Pulmonary artery endothelial cell (primary cell): ENCODE results near the gene SORCS2. TPM values are rescaled to one million over a fixed set of nuclear protein-coding genes. Genes with fewer than 3 reads are reported as not detected.

ENCODE experiments used
- DNase-seq: peaks from one replicate; pipeline ENCODE4 v3.0.0-alpha.2; 2011; ENCODE audit warnings: low read depth, low spot score
- total RNA-seq: library from RNA; depleted of rRNA; stranded (reverse); fragments of >200 nt; gene quantifications from 2 replicates; pipeline ENCODE4 v1.2.3, GENCODE V29; 2014

SORCS2 gene
- total RNA-seq, 1 donor from 2014 or later: not detected

DNA sequence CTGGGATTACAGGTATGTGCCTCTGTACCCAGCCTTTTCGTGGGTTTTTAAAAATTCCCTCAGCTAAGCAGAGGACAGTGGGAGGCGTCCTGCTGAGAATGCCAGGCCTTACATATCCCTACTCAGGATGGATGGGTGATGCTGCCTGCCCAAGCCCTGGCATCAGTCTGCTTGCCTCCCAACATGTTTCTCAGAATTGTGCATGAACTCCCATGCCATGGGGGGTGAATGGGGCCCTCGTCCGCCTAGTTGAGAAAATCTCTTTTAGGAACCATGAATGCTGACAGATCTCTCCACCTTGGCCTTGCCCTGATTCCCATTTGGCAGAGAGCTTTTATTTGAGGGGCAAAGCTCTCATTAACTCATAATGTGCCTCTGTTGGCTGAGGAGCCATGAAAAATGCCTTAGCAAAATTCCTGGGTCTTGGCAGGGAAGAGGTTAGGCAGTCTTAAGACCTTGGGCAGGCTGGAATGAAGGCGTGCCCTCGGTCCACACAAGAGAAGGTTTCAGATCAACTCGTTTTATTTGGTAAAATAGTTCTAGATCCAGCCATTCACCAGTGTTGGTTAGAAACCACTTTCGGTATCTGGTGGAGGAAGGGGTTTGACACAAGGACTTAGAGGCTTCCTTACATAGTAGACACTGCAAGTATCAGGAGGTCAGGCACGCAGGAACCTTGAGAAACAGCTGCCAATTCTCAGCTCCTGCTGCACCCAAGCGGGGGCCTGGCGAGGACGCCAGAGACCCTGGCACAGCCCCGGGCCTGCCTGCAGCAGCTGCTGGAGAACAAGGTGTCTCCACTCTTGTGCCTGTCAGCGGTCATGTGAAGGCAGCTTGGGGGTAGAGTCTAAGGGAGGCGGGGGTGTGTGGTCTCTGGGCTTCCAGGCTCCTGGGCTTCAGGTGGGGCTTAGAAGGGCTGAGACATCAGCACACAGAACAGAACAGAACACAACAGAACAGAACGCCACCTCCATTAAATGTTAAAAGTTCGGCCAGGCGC is 435.2 kb downstream of the SORCS2 start:
- no peak for DNase-seq

DNA sequence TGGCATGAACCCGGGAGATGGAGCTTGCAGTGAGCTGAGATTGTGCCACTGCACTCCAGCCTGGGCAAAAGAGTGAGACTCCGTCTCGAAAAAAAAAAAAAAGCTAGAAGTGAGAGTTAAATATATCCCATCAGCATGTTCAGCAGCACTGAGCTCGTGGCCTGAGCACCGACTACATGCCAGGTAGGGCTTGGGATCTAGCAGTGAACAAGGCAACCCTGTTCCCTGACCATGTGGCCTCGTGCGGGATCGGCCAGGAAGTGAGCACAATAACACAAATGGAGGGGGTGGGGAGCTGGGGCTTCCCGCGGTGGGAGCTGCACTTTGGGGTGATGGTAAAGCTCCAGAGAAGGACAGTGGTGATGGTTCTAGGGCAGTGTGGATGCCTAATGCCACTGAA is 436.1 kb downstream of the SORCS2 start:
- DNase-seq: no peak

DNA sequence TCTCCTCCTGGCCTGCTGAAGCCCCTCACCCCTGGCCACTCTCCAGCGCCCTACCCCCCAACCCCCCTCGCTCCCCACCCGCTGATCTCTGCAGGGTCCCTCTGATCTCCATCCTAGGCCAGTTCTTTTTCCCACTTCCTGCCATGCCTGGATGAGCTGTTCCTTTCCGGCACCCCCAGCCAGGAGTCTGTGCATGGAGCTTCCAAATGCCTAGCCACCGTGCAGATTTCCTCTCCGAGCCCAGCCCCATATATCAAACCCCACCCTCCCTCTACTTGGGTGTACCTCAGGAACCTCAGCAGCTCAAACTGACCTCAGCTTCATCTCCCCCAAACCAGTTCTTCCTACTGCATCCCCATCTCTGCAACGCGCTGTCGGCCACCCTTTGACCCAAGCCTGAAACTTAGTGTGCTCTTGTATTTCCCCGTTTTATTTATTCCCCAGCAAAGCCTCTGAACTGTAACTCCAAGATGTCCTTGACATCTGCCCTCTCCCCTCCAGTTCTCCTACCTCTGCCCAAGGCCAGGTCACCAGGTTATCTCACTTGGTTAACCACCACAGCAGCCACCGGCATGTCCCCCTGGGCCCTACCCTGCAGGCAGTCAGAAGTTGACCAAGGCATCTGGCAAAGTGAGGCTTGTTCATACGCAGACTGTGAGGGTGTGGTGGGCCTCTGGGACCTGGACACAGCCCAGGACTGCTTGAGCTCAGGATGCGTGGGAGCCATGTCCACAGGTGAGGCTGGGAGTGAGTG is 437.3 kb downstream of the SORCS2 start:
- DNase-seq: no peak

DNA sequence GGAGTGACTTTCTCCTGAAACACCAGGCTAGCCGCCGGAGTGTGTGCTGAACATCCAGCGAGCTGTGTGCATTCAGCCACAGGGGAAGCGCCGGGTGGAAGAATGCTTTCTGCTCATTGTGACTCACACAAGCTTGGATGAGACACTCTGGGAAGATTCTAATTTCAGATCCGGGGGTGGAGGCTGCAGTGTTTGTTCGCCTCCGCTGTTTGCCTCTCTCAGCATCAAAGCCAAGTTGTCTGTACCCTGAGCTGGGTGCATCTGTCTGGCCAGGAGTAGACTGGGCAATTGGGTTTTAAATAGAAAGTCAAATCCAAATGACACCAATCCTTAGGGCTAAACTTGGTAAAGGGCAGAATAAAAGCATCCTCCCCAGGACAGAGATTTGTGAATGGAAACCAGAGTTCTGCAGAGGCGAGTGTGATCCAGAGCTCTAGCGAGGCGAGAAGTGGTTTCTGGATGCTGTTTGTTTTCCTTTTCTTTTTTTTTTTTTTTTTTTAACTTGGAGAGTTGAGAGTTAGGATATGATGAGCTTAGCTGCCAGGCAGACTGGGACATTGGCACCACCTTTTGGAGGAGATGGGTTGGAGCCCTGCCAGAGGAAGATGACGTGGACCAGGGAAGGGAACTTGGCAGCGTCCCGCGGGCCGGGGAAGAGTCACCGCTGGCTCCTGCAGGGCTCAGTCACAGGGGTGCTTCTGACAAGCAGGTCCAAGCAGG is 438.4 kb downstream of the SORCS2 start:
- DNase-seq: peak; percentile 24

DNA sequence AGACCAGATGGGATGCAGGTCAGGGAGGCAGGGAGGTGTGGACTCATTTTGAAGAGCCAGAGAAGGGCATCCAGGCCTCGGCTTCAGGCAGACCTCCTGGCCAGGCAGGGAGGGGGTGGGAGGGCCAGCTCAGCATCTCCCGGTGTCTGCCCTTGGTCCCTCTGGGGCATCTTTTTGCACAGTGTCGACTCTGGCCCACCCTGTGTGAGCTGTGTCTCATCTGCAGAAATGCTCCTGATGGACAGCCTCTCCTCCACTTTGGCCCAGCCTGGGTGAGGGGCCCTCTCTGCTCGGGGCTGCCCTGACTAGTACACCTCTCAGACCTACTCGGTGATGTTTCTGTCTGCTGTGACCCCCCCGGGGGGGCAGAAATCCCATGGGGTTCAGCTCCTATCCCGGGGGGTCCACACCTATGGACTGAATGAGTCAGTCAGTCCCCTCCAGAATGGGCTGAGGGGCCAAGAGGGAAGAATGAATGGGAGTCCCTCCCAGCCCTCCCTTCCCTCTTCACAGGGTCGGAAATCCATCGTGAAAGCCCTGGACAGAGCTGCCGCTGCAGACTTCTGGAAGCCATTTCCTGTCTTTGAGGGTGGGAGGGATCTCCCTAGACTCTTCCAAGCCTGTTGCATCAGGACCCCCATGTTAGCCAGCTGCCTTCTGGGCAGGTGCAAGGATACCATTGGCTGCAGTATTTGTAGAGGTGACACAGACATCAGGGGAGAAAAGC is 439.1 kb downstream of the SORCS2 start:
- DNase-seq: no peak

DNA sequence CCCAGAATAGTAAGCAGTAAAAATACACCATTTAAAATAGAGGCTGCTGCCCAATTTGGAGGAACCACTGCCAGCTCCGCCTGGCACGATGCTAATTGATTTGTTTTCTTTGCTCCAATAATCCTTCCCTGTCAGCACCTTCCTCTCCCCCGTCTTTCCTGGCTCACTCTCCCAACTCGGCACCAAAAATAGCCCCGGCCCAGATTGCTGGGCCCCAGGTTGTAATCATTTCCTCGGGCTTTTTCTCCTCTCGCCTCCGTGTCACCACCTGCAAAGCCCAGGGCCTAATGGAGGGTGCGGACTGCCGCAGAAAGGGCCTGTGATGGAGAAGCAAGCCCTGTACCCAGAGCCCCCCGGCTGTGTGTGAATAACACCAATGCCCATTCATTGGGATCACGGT is 440.0 kb downstream of the SORCS2 start:
- DNase-seq: no peak

DNA sequence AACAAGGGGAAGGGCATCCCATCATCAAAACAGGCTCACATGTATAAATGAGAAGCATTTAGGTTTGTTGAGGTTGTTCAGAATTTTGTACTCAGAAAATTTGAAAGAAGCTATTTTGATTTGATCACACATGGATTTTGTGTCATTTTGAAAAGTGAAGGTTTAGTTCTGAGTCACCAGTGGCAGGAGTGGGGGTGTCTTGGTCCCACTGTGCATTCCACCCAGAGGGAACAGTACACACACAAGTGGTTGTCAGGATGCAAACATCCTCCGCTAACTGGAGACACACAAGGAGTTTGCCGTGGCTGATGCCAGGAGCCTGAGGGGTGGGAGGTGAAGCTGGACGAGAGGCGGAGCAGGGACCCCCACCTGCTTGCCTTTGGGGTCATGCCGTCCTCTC is 440.6 kb downstream of the SORCS2 start:
- DNase-seq: no peak

DNA sequence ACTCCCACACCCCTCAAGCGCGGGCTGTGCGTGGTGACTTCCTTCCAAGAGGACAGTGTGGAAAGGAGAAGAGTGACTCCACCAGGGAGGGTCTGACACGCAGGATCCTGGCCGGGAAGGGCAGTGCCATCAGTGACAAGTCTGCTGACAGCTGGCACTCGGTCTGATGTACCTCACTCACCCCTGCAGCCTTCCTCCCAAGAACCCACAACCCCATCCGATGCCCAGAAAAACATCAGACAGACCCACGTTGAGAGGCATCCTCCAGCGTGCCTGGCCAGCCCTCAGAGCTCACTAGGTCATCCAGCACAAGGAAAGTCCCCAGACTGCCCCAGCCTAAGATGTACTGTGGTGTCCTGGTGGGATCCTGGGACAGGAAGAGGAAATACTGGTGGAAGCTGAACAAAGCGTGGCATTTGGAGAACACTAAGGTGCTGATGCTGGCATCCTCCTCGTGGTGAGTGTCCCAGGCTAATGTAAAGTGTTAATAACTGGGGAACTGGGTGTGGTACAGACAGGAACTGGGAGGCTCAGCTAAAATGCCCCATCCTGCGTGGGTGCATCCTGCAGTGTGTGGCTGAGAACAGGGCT is 442.4 kb downstream of the SORCS2 start:
- DNase-seq: no peak

DNA sequence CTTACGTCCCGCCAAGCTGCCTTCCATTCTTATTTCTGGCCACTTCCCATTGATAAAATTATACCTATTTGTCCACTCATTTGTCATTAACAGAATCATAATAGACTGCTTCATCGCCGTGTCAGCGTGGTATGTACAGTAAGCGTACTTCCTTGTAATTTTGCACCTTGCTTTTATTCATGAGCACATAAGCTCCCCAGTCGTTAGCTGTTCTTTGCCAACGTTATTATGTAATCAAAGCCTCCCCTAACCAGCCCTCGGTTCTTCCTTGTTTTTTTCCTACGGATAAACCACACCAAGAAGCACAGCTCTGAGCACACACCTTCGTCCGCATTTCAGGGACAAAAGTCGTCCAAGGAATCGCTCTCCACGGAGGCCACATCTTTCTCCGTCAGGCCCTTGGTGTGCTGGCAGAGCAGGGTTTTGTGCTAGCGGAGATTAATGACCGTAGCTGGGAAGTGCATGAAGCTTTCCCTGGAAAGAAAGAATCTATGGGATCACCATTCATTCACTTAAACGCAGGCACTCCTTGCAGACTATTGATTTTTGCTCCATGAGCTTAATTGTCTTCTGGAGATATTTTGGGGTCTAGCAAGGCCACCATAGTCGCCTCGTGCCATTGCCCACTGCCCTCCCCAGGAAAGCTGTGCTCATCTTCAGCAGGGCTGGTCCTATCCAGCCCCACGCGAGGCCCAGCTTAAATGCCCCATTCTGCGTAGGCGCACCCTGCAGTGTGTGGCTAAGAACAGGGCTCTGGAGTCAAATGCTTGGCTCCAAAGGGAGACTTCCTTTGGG is 443.3 kb downstream of the SORCS2 start:
- DNase-seq: no peak

DNA sequence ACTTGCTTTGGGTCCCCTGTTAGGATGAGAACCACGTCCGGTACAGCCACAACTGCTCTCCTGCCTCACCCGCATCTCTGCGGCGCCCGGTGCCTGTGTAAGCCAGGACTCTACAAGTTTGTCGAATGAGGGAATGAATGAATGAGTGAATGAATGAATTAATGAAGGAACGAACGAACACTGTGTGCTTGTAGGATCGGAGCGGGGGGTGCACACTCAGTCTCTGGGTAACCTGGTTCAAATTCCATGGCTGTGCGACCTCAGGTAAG is 443.8 kb downstream of the SORCS2 start:
- no peak for DNase-seq

DNA sequence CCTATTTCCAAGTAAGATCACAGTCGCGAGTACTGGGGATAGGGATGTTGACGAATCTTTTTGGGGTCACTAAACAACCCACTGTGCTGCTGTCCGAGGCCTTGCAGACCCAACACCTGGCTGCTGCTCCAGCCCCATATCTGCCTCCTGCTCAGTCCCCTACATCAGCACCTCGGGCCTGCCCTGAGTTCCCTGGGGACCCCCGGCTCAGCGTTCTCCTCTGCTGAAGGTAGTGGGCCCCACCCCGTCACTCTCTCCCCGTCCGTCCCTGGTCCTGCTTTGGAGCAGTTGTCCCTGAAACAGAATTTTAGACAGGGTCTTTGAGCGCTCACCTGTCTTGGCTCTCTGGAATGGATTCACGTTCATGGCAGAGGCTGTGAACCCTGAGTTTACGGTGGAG is 444.8 kb downstream of the SORCS2 start:
- no peak for DNase-seq

DNA sequence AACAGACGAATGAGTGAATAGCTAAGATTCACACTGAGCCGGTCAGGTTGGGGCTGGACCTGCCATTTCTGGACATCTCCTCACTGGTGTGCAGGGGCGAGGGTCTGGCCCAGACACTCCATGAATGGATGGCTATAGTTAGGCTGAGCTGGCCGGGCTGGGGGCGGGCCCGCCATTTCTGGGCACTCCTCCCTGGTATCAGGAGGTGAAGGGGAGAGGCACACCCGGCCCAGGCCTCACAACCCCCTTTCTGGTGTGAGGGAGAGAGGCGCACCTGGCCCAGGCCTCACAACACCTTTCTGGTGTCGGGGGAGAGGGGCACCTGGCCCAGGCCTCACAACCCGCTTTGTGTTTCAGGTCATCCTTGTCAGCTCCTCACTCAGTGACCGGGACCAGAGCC is 445.6 kb downstream of the SORCS2 start:
- DNase-seq: no peak

DNA sequence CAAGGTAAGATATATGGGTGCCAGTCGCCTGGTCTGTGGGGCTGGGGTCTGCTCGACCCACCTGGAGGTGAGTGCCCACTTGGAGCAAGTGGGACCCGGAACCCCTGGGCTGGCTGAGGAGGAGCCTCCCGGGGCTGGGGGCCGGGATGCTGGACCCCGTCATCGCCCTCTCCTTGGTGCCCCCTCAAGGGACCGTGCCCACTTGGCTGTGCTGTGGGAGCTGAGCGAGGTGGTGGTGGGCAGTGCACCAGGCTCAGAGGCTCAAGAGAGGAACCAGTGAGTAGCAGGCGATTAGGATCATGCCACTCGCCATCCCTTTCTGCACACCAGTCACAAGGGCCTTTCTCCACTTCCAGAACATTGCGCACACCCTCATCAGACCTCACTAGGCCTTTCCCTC is 446.2 kb downstream of the SORCS2 start:
- no peak for DNase-seq

DNA sequence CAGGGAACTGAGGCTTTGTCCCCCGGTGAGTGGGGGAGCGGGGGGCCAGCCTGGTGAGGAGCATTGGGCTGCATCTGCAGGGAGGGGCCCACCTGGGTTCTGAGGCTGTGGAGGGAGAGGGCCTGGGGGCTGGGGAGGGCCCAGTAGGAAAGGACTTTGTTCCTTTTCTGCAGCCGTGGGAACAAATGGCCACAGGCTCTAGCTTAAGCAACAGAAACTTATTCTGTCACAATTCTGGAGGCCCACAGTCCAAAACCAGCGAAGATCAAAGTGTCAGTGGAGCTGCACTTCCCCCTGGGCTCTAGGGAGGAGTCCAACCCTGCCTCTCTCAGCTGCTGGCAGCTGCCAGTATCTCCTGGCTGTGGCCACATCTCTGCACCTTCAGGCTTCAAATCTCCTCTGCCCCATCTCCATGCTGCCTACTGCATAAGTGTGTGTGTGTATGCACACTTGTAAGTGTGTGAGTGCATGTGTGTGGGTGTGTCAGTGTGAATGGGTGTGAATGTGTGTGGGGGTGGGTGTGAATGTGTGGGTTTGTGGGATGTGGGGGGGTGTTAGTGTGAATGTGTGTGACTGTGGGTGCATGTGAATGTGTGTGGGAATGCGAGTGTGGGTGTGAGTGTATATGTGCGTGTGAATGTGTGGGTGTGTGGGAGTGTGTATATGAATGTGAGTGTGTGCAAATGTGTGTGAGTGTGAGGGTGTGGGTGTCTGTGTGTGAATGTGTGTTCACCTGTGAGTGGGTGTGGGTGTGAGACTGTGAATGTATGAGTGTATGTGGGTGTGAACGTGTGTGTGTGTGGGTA is 446.8 kb downstream of the SORCS2 start:
- DNase-seq: no peak

DNA sequence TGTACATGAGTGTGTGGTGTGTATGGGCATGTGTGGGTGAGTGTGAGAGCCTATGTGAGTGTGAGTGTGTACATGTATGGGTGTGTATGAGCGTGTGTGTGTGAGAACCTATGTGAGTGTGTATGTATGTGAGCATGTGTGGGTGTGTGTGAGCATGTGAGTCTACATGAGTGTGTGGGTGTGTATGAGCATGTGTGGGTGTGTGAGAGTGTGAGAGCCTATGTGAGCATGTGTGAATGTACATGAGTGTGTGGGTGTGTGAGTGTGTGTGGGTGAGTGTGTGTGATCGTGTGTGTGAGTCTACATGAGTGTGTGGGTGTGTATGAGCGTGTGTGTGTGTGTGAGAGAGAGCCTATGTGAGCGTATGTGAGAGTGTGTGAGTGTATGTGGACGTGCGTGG is 447.8 kb downstream of the SORCS2 start:
- no peak for DNase-seq

DNA sequence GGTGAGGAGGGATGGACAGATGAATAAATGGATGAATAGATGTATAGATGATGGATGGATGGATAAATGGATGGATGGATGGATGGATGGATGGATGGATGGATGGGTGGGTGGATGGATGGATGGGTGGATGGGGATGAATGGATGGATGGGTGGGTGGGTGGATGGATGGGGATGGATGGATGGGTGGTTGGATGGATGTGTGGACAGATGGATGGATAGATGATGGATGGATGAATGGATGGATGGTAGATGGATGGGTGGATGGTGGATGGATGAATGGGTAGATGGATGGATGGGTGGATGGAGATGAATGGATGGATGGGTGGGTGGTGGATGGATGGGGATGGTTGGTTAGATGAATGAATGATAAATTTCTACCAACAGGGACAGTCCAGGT is 449.4 kb downstream of the SORCS2 start:
- no peak for DNase-seq

DNA sequence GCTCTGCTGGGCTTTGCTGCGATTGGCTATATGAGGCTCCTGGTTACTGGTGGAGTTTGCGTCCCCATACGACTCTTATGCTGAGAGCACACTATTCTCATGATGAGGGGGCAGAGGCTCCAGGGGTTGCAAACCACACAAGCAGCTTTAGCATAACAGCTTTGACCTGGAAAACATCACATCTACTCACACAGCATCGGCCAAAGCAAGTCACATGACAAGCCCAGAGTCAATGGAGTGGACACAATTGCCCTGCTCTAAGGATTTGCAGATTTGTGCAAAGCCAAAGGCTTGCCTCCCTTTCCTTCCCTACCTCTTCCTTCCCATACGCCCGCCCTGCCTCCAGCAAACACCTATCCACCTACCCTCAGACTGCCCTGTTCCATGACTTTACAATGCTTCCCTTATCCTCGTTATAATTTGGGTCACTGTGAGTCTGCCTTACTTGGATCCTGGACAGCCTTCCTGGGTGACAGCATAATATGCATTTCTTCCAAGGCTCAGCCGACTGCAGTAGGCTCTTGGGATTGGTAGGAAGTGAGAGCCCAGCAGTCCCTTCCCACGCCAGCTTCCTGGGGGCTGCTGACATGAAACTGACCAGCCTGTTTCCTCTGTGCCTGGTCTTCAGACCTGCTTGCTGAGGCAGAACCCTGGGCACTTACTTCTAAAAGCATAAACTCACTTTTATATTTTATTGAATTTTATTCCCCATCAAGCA is 450.6 kb downstream of the SORCS2 start:
- DNase-seq: no peak

DNA sequence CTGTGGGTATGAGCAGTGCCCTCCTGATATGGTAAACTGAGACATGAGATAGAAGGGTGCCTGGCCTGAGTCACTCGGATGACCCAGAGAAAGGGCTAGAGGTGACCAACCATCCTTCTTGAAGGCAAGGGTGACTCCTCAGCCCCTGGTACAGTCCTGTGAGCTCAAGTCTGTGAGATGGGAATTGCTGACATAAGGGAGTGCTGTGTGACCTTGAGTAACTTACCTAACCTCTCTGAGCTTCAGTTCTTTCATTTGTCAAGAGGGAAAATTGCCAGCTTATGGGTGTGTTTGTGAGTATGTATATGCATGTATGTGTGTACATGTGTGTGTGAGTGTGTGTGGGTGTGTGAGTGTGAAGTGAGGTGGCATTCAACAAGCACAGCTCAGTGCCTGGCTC is 452.8 kb downstream of the SORCS2 start:
- DNase-seq: no peak

DNA sequence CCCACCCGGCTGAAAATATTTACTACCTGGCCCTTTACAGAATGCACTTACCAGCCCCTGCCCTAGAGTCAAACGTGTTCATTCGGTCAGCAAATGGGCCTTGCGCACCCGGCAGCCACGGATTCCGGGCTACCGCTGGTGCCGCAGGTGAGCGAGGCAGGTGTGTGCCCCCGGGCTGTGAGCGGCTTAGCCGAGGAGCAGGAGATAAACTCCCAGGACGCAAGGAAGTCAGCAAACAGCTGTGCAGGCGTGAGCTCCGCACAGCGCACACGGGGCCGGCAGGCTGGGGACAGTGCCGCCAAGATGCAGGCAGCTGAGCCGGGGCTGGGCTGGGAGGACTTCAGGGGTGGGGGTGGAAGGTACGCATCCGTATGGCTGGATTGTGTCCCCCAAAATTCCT is 453.6 kb downstream of the SORCS2 start:
- no peak for DNase-seq
